K562 (cell line): ENCODE results near the gene NQO2. TPM values are rescaled to one million over a fixed set of nuclear protein-coding genes. Genes with fewer than 3 reads are reported as not detected.
A peak's percentile ranks its signal among the peaks of the same experiment; 100 is the strongest.

ENCODE experiments used
- BRF1 ChIP-seq: IDR thresholded peaks from 3 replicates; pipeline ENCODE4 v1.6.1; 2011; ENCODE audit warnings: borderline replicate concordance, mild to moderate bottlenecking; ENCODE audit not compliant: insufficient read length; ENCODE audit errors: extremely low read depth
- EGR1 ChIP-seq: fragments of 450-650 bp; conservative IDR thresholded peaks from 2 replicates; pipeline ENCODE4 v1.6.1; 2017; ENCODE audit warnings: mild to moderate bottlenecking
- ETV6 ChIP-seq, 3 experiments: fragments of 150-350 bp in 1 of 3; sonication (generic) in 1 of 3; formaldehyde crosslinking in 1 of 3; IDR thresholded peaks; 2 replicates each; pipeline versions ENCODE4 v1.6.1 to v1.8.0; 2014 to 2022; ENCODE audit warnings: borderline replicate concordance in 2 of 3, low read depth in 2 of 3, antibody characterized with exemption in 1 of 3, low read length in 1 of 3, mild to moderate bottlenecking in 1 of 3, missing genetic modification reagents in 1 of 3
- ILF3 ChIP-seq: fragments of 450-650 bp; IDR thresholded peaks from 2 replicates; pipeline ENCODE4 v1.6.1; 2018; ENCODE audit warnings: antibody characterized with exemption, mild to moderate bottlenecking, moderate library complexity, borderline replicate concordance
- KDM4B ChIP-seq, 2 experiments: fragments of 450-650 bp in 1 of 2; sonication (generic) in 1 of 2; IDR thresholded peaks; 2 replicates each; pipeline ENCODE4 v1.6.1; 2016 to 2017; ENCODE audit warnings: borderline replicate concordance in 2 of 2, antibody characterized with exemption in 1 of 2, low read depth in 1 of 2, mild to moderate bottlenecking in 1 of 2
- KLF16 ChIP-seq: IDR thresholded peaks from 2 replicates; pipeline ENCODE4 v1.6.1; 2016; ENCODE audit warnings: antibody characterized with exemption
- MBD2 ChIP-seq: sonication (generic); IDR thresholded peaks from 2 replicates; pipeline ENCODE4 v1.6.1; 2016; ENCODE audit warnings: low read depth, borderline replicate concordance
- MCM3 ChIP-seq: fragments of 450-650 bp; IDR thresholded peaks from 2 replicates; pipeline ENCODE4 v1.6.1; 2016
- NCOA2 ChIP-seq, 2 experiments: fragments of 450-650 bp; IDR thresholded peaks; 2 replicates each; pipeline ENCODE4 v1.6.1; 2018; ENCODE audit warnings: mild to moderate bottlenecking in 2 of 2, moderate library complexity in 1 of 2; ENCODE audit not compliant: partially characterized antibody in 2 of 2
- NFXL1 ChIP-seq: fragments of 450-650 bp; formaldehyde crosslinking; IDR thresholded peaks from 2 replicates; pipeline ENCODE4 v1.4.0; 2021; ENCODE audit warnings: mild to moderate bottlenecking
- NR3C1 ChIP-seq: sonication (generic); formaldehyde crosslinking; IDR thresholded peaks from 2 replicates; pipeline ENCODE4 v1.8.1; 2022; ENCODE audit warnings: missing genetic modification reagents
- PCBP1 ChIP-seq: fragments of 200-400 bp; formaldehyde crosslinking; IDR thresholded peaks from 2 replicates; pipeline ENCODE4 v1.6.1; 2018; ENCODE audit warnings: mild to moderate bottlenecking, low read depth, low read length; ENCODE audit not compliant: poor library complexity, severe bottlenecking
- POLR2A ChIP-seq: fragments of 450-650 bp; conservative IDR thresholded peaks from 2 replicates; pipeline ENCODE4 v1.6.1; 2016
- POLR3G ChIP-seq: IDR thresholded peaks from 2 replicates; pipeline ENCODE4 v1.6.1; 2011; ENCODE audit not compliant: insufficient read length, insufficient replicate concordance; ENCODE audit errors: extremely low read depth
- RNF2 ChIP-seq: sonication (generic); IDR thresholded peaks from 2 replicates; pipeline ENCODE4 v1.6.1; 2016
- SMAD2 ChIP-seq: fragments of 150-350 bp; IDR thresholded peaks from 2 replicates; pipeline ENCODE4 v1.6.1; 2014; ENCODE audit warnings: low read depth, mild to moderate bottlenecking, low read length
- SMARCA5 ChIP-seq: fragments of 450-650 bp; IDR thresholded peaks from 2 replicates; pipeline ENCODE4 v1.6.1; 2016
- SMARCB1 ChIP-seq: IDR thresholded peaks from 2 replicates; pipeline ENCODE4 v1.6.1; 2011; ENCODE audit warnings: improper control_type of control experiment, low read depth; ENCODE audit not compliant: insufficient read length
- SNIP1 ChIP-seq: fragments of 450-650 bp; IDR thresholded peaks from 2 replicates; pipeline ENCODE4 v1.7.1; 2017; ENCODE audit warnings: low read depth, mild to moderate bottlenecking
- SNRNP70 ChIP-seq: fragments of 200-400 bp; formaldehyde crosslinking; optimal IDR thresholded peaks from 2 replicates; pipeline ENCODE3; 2017; ENCODE audit warnings: low read depth, low read length
- SOX6 ChIP-seq: fragments of 450-650 bp; IDR thresholded peaks from 2 replicates; pipeline ENCODE4 v1.6.1; 2014; ENCODE audit warnings: mild to moderate bottlenecking
- SP1 ChIP-seq: sonication (generic); formaldehyde crosslinking; IDR thresholded peaks from 2 replicates; pipeline ENCODE4 v1.8.1; 2022; ENCODE audit warnings: mild to moderate bottlenecking, missing genetic modification reagents
- SPI1 ChIP-seq: IDR thresholded peaks from 2 replicates; pipeline ENCODE4 v1.6.1; 2011; ENCODE audit warnings: low read depth, low read length, control low read depth, borderline replicate concordance
- STAT5A ChIP-seq: IDR thresholded peaks from 2 replicates; pipeline ENCODE4 v1.6.1; 2012; ENCODE audit warnings: low read length, inconsistent platforms, borderline replicate concordance
- TAF15 ChIP-seq: fragments of 200-400 bp; formaldehyde crosslinking; IDR thresholded peaks from 2 replicates; pipeline ENCODE4 v1.6.1; 2017; ENCODE audit warnings: mild to moderate bottlenecking, low read depth, low read length, moderate library complexity
- TCF3 ChIP-seq: sonication (generic); formaldehyde crosslinking; IDR thresholded peaks from 2 replicates; pipeline ENCODE4 v1.4.0; 2020; ENCODE audit warnings: mild to moderate bottlenecking, missing genetic modification reagents
- TSC22D4 ChIP-seq: fragments of 450-650 bp; IDR thresholded peaks from 2 replicates; pipeline ENCODE4 v1.6.1; 2016; ENCODE audit warnings: missing genetic modification characterization, missing biosample characterization, control low read depth
- ZNF778 ChIP-seq: fragments of 450-650 bp; formaldehyde crosslinking; IDR thresholded peaks from 2 replicates; pipeline ENCODE4 v1.4.0; 2020; ENCODE audit warnings: mild to moderate bottlenecking, moderate library complexity
- ZNF780A ChIP-seq: fragments of 250-450 bp; sonication (Bioruptor Pico); IDR thresholded peaks from 2 replicates; pipeline ENCODE4 v1.5.0; 2021; ENCODE audit warnings: mild to moderate bottlenecking
- ZNF79 ChIP-seq: fragments of 250-450 bp; sonication (Bioruptor Pico); IDR thresholded peaks from 2 replicates; pipeline ENCODE4 v1.4.0; 2020; ENCODE audit warnings: low read depth, mild to moderate bottlenecking, moderate library complexity
- polyA plus RNA-seq, 8 experiments: library from polyadenylated mRNA; depleted of rRNA in 4 of 8; stranded (reverse) in 5 of 8; unstranded in 3 of 8; fragments of >200 nt; fragmentation: Nextera tagmentation in 2 of 8; fragmentation: Illumina TruSeq in 1 of 8; extraction: Ambion mirVana in 2 of 8; extraction: Trizol in 1 of 8; gene quantifications; 2 replicates each; pipeline versions ENCODE4 v1.2.1 to v1.2.3, GENCODE V29; 2011 to 2014; ENCODE audit warnings: inconsistent platforms in 1 of 8, missing spikeins in 1 of 8
- total RNA-seq, 7 experiments: library from RNA; depleted of rRNA in 6 of 7; stranded (reverse); fragments of >200 nt in 6 of 7; fragmentation: Illumina TruSeq in 2 of 7; extraction: Trizol in 2 of 7; gene quantifications; 2 replicates each; pipeline versions ENCODE4 v1.2.1 to v1.2.3, GENCODE V29; 2011 to 2021; ENCODE audit warnings: low replicate concordance in 1 of 7
- TF ChIP-seq, protein P1 (sequence below): fragments of 250-450 bp; sonication (Bioruptor Pico); IDR thresholded peaks from 2 replicates; pipeline ENCODE4 v1.5.1; 2021; ENCODE audit warnings: mild to moderate bottlenecking

NQO2 gene
- total and polyA plus RNA-seq, 9 of the 15 experiments (the other 6 are each of a cell fraction or from before 2014, with no cell fraction given) = 54.6 to 214 (median 116) TPM

GRCh38 chr6:2999618-3000557, at the start of gene NQO2 (continued):
- TF ChIP-seq NFXL1 (CRISPR knock-in tag) (no peak), POLR3G (no peak), ETV6 (IDR thresholded peaks at IDR 0.05; ENCODE audit: borderline replicate concordance in 1 of 2, low read depth in 2 of 2, low read length in 1 of 2) (no peak), ETV6 (CRISPR knock-in tag; IDR thresholded peaks at IDR 0.05; ENCODE audit: borderline replicate concordance) (no peak), BRF1 (no peak), SMARCA5 (no peak), NR3C1 (CRISPR knock-in tag) (no peak), SNIP1 (no peak), ZNF79 (no peak), TAF15 (no peak), RNF2 (peak; percentile 48; the same call in 1 of the 2 replicates), SOX6 (no peak; the same call in 1 of the 2 replicates), KLF16 (no peak), TSC22D4 (tag) (no peak), PCBP1 (no peak), SNRNP70 (no peak), SP1 (CRISPR knock-in tag) (no peak; the same call in none of the 2 replicates), TCF3 (CRISPR knock-in tag) (no peak), MBD2 (no peak), ILF3 (no peak), NCOA2 (IDR thresholded peaks at IDR 0.05; ENCODE audit: partially characterized antibody in 2 of 2) (no peak), SMARCB1 (no peak), MCM3 (no peak), ZNF780A (CRISPR knock-in tag) (no peak), EGR1 (peak; percentile 64), SMAD2 (no peak), STAT5A (no peak), SPI1 (no peak), ZNF778 (CRISPR knock-in tag) (no peak), POLR2A (peak; percentile 92), KDM4B (IDR thresholded peaks at IDR 0.05; ENCODE audit: borderline replicate concordance in 2 of 2, low read depth in 1 of 2) (peak in 1 of 2 experiments; percentile 74; a peak in 1 of 4 replicates)
- TF ChIP-seq, protein P1, sequence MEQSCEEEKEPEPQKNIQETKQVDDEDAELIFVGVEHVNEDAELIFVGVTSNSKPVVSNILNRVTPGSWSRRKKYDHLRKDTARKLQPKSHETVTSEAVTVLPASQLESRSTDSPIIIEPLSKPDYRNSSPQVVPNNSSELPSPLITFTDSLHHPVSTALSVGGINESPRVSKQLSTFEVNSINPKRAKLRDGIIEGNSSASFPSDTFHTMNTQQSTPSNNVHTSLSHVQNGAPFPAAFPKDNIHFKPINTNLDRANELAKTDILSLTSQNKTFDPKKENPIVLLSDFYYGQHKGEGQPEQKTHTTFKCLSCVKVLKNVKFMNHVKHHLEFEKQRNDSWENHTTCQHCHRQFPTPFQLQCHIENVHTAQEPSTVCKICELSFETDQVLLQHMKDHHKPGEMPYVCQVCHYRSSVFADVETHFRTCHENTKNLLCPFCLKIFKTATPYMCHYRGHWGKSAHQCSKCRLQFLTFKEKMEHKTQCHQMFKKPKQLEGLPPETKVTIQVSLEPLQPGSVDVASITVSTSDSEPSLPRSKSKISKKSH = no peak
